PC-3 (cell line): Measurements from ENCODE around the gene EXOSC6.

Experiments used
- EZH2 ChIP-seq: fragments of 300-600 bp; sonication (generic); IDR thresholded peaks from one replicate; pipeline ENCODE4 v1.6.1; 2017; ENCODE audit warnings: antibody characterized with exemption, mild to moderate bottlenecking, low read length; ENCODE audit not compliant: unreplicated experiment
- EZH2phosphoT487 ChIP-seq: fragments of 300-600 bp; sonication (generic); IDR thresholded peaks from 2 replicates; pipeline ENCODE4 v1.6.1; 2018; ENCODE audit warnings: mild to moderate bottlenecking, antibody characterized with exemption, low read length, borderline replicate concordance
- TF ChIP-seq, protein P1 (sequence below): fragments of 300-600 bp; sonication (generic); conservative IDR thresholded peaks from 2 replicates; pipeline ENCODE4 v1.5.1; 2017; ENCODE audit warnings: antibody characterized with exemption, low read depth, mild to moderate bottlenecking, low read length

DNA sequence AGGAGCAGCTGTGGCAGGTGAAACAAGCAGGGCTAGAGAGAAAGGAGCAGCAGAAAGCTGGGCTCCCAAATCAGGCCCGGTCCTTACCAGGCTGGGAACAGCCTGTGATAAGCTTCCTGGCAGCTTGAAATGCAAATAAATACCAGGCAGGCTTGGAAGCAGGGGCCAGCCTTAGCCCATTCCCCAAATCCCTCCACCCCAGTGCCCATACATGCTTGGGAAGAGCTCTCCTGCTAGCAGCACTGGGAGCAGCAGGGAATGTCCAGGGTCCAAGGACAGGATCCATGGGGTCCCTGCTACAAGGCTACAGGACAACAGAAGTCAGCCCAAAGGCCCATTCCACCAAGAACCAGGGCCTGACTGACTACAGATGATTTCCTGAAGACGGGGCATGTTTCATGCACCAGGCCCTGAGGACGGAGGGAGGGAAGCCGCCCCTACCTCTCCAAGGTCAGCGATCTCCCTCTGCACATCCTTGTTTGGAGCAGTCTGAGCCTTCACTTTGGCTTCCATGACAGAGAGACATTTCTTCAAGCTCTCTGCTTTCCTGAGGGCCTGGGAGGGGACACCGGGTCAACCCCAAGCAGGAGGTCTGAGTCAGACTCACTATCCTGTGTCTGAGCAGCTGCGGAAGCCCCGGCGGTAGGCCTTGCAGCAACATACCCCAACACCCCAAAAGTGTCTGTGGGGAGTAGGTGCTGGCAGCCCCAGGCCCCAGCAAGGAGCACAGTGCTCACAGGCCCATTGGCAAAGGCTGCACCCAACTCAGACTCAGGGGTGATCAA lies 2.6 kb upstream of the EXOSC6 start:
- TF ChIP-seq EZH2phosphoT487, result no peak
- TF ChIP-seq, protein P1, sequence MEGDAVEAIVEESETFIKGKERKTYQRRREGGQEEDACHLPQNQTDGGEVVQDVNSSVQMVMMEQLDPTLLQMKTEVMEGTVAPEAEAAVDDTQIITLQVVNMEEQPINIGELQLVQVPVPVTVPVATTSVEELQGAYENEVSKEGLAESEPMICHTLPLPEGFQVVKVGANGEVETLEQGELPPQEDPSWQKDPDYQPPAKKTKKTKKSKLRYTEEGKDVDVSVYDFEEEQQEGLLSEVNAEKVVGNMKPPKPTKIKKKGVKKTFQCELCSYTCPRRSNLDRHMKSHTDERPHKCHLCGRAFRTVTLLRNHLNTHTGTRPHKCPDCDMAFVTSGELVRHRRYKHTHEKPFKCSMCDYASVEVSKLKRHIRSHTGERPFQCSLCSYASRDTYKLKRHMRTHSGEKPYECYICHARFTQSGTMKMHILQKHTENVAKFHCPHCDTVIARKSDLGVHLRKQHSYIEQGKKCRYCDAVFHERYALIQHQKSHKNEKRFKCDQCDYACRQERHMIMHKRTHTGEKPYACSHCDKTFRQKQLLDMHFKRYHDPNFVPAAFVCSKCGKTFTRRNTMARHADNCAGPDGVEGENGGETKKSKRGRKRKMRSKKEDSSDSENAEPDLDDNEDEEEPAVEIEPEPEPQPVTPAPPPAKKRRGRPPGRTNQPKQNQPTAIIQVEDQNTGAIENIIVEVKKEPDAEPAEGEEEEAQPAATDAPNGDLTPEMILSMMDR, result peak; percentile 23; the same call in 1 of the 2 replicates
- TF ChIP-seq EZH2, result no peak
